C4-2B (cell line): ENCODE measurements around the gene CTR9.

Experiments
- H3K27ac ChIP-seq: fragments of 450-650 bp; 2 replicates; pipeline ENCODE4 v1.5.1; 2017
- CTCF ChIP-seq: fragments of 450-650 bp; conservative IDR thresholded peaks from 2 replicates; pipeline ENCODE4 v1.5.1; 2017; ENCODE audit warnings: mild to moderate bottlenecking
- ZFX ChIP-seq: fragments of 450-650 bp; IDR thresholded peaks from 2 replicates; pipeline ENCODE4 v1.6.1; 2017

Gene CTR9

GRCh38 chr11:10750838-10751580, at the start of gene CTR9:
CTR9 (plus strand) TSS chr11:10751246; CDS start chr11:10751413, 167 bp downstream.
- peak; percentile 38 for TF ChIP-seq CTCF
- TF ChIP-seq ZFX = no peak
- H3K27ac ChIP-seq = peak within 1 kb of the TSS; percentile 85

GRCh38 chr11:10701982-10702381, 49.1 kb upstream of the CTR9 start:
- TF ChIP-seq ZFX = no peak
- TF ChIP-seq CTCF = no peak
- H3K27ac ChIP-seq = no peak overlapping the region

- H3K27ac ChIP-seq = no peak overlapping the region
- TF ChIP-seq CTCF (no peak), ZFX (no peak)
These were observed 42.9 kb upstream of the CTR9 start for GRCh38 chr11:10708131-10708530.

GRCh38 chr11:10709299-10710086, 41.6 kb upstream of the CTR9 start:
- no peak for TF ChIP-seq ZFX
- TF ChIP-seq CTCF = no peak
- no peak overlapping the region for H3K27ac ChIP-seq

GRCh38 chr11:10715571-10715970, 35.5 kb upstream of the CTR9 start:
- TF ChIP-seq ZFX (no peak), CTCF (no peak)
- H3K27ac ChIP-seq = no peak overlapping the region

GRCh38 chr11:10716122-10716521, 34.9 kb upstream of the CTR9 start:
- no peak overlapping the region for H3K27ac ChIP-seq
- TF ChIP-seq CTCF (no peak), ZFX (no peak)

GRCh38 chr11:10716543-10717259, 34.3 kb upstream of the CTR9 start:
- TF ChIP-seq ZFX (no peak), CTCF (no peak)
- H3K27ac ChIP-seq = no peak overlapping the region
